AG04450 (cell line): ENCODE data around the gene PKIG. TPM values are rescaled to one million over a fixed set of nuclear protein-coding genes. Genes with fewer than 3 reads are reported as not detected.

Experiments used
- CTCF ChIA-PET: fragments of 300-600, 350-600 bp; formaldehyde crosslinking; extraction: SDS; loops from one replicate; lab custom pipeline; 2022; ENCODE audit warnings: antibody characterized with exemption, inconsistent platforms; lab: Charles Lee
- POLR2A ChIA-PET: fragments of 350-600 bp; formaldehyde crosslinking; extraction: SDS; loops from one replicate; lab custom pipeline; 2021; ENCODE audit warnings: antibody characterized with exemption, inconsistent platforms; lab: Yijun Ruan, JAX
- DNase-seq: peaks from one replicate; pipeline ENCODE4 v3.0.0-alpha.2; 2011; ENCODE audit warnings: low read depth, low spot score
- H3K27ac ChIP-seq: one replicate; pipeline ENCODE4 v1.5.1; 2012; ENCODE audit warnings: low read depth, low read length, control low read depth
- H3K27me3 ChIP-seq: one replicate; pipeline ENCODE4 v1.6.0; 2012; ENCODE audit warnings: low read length; ENCODE audit not compliant: control insufficient read depth, insufficient read depth
- H3K4me3 ChIP-seq: 2 replicates; pipeline ENCODE4 v1.5.1; 2011; ENCODE audit warnings: mild to moderate bottlenecking, low read depth, low read length, control low read depth
- H3K9me3 ChIP-seq: 2 replicates; pipeline ENCODE4 v1.5.1; 2012; ENCODE audit warnings: low read length; ENCODE audit not compliant: control insufficient read depth, insufficient read depth
- polyA plus RNA-seq: library from polyadenylated mRNA; depleted of rRNA; stranded (reverse); fragments of >200 nt; gene quantifications from 2 replicates; pipeline ENCODE4 v1.2.3, GENCODE V29; 2011
- TF ChIP-seq, protein P1 (sequence below): IDR thresholded peaks from 2 replicates; pipeline ENCODE4 v1.5.1; 2011; ENCODE audit warnings: low read depth, low read length, control low read depth, inconsistent platforms

Gene PKIG
- polyA plus RNA-seq, 1 experiment, result 107 TPM

DNA sequence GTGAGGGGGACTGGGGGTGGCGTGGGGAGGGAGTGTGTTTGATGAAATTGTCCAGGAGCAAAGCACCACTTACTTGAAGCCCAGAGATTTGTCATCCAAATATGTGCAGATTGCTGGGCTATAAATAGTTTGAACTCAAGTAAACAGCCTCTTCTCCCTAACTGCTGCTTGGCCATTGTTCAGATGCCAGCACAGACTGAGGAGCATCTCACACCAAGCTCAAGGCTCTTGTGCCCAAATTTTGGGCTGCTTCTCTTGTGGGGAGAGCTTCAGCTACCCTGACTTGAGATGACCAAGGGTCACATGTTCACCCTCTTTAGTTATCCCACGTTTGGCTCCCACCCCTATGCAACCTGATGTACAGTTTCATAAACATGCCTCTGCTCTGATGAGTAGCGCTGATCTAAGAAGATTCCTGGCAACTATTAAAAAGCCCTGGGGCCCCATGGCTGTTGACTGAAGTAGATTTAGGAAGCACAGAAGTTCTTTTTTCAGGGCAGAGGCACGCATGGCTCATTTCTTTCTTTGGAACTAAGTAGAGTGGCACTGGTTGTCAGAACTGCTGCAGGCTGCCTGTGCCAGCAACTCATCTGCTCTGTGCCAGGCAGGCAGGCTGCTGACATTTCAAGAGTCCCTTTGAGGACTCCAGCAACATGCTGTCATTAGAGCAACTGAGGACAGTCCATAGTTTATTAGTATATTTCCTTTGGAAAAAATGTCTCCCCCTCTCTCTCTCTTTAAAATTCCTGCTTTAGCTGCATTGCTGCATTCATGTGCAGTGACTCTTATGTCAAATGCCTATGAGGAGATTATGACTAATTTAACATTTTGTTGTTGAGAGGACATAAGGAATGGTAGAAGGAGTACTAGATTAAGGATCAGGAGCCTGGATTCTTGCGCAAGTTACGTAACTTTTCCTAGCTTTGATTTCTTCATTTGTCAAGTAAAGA is 9.6 kb upstream of the PKIG start:
- CTCF ChIA-PET, result no interaction called here
- peak overlapping the region; percentile 99 for H3K27ac ChIP-seq
- no peaks in the 10 kb centered on the region for H3K27me3 ChIP-seq
- peak; percentile 63 for DNase-seq
- POLR2A ChIA-PET, result interaction anchor here (0.6 to 1.5 kb wide), 3 partner anchors 20 to 704 kb away, joined by 5 to 8 read pairs (median 7); no protein-coding TSS in a partner anchor
- H3K4me3 ChIP-seq, result peak overlapping the region; percentile 42
- peaks cover 4% of the 10 kb centered on the region; the same call in 1 of the 2 replicates for H3K9me3 ChIP-seq
- TF ChIP-seq, protein P1, sequence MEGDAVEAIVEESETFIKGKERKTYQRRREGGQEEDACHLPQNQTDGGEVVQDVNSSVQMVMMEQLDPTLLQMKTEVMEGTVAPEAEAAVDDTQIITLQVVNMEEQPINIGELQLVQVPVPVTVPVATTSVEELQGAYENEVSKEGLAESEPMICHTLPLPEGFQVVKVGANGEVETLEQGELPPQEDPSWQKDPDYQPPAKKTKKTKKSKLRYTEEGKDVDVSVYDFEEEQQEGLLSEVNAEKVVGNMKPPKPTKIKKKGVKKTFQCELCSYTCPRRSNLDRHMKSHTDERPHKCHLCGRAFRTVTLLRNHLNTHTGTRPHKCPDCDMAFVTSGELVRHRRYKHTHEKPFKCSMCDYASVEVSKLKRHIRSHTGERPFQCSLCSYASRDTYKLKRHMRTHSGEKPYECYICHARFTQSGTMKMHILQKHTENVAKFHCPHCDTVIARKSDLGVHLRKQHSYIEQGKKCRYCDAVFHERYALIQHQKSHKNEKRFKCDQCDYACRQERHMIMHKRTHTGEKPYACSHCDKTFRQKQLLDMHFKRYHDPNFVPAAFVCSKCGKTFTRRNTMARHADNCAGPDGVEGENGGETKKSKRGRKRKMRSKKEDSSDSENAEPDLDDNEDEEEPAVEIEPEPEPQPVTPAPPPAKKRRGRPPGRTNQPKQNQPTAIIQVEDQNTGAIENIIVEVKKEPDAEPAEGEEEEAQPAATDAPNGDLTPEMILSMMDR, result no peak

DNA sequence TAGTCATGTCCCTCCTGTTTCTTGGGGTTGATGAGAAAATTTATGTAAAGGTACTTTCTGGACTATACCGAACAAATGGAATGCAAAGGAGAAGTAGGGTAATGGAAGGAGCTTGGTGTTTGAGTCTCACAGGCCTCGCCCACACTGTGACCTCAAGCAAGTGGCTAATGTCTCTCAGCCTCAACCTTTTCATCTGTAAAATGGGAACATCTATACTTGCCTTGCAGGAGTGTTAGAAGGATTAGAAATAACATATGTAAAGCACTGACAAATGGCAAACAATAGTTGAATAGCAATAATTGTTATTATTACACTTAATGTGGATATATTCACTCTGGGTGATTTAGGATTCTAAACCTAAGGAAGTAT is 8.9 kb upstream of the PKIG start:
- peaks cover 4% of the 10 kb centered on the region; the same call in 1 of the 2 replicates for H3K9me3 ChIP-seq
- ChIA-PET CTCF (no interaction called here), POLR2A (interaction anchor here (0.6 to 1.5 kb wide), 3 partner anchors 20 to 704 kb away, joined by 5 to 8 read pairs (median 7); no protein-coding TSS in a partner anchor)
- DNase-seq, result no peak
- TF ChIP-seq, protein P1, result no peak
- peak overlapping the region; percentile 81 for H3K27ac ChIP-seq
- no peak overlapping the region for H3K4me3 ChIP-seq
- no peaks in the 10 kb centered on the region for H3K27me3 ChIP-seq

DNA sequence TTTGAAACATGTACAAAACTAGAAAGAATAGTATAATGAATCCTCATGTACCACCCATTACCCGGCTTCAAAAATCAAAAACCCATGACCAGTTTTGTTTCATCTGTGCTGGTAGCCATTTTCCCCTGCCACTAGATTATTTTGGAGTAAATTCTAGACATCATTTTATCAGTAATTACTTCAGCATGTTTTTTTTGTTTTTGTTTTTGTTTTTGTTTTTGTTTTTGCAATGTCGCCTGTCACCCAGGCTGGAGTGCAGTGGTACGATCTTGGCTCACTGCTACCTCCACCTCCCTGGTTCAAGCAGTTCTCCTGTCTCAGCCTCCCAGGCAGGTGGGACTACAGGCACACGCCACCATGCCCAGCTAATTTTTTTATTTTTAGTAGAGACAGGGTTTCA is 8.0 kb upstream of the PKIG start:
- CTCF ChIA-PET, result no interaction called here
- Histone ChIP-seq H3K27ac (no peak overlapping the region), H3K4me3 (no peak overlapping the region), H3K27me3 (no peaks in the 10 kb centered on the region), H3K9me3 (peaks cover 4% of the 10 kb centered on the region; the same call in 1 of the 2 replicates)
- DNase-seq, result no peak
- TF ChIP-seq, protein P1, result no peak
- POLR2A ChIA-PET, result no interaction called here

DNA sequence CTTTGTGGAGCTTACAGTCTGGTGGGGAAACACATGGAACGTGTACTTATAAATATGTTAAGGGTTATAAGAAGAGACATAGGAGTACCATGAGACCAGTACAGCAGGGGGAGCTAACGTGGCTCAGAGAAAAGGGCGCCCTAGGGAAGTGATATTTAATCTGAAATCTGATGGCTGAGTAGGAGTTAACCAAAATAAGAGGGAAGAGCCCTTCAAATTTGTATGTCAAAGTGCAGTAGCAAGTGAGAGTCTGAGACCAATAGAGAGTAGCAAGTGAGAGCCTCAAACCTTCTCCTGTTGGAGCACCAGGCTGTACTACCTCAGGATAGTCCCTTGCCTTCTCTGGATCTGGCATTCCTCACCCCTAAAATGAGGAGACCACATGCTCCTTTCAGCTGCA is 6.1 kb upstream of the PKIG start:
- Histone ChIP-seq H3K4me3 (no peak overlapping the region), H3K27me3 (no peaks in the 10 kb centered on the region), H3K9me3 (peaks cover 4% of the 10 kb centered on the region; the same call in 1 of the 2 replicates), H3K27ac (peak overlapping the region; percentile 98)
- DNase-seq, result no peak
- ChIA-PET POLR2A (interaction anchor here (0.6 kb wide), 2 partner anchors 34 to 634 kb away, joined by 3 read pairs; no protein-coding TSS in a partner anchor), CTCF (interaction anchor here (0.6 to 1.4 kb wide), 5 partner anchors 12 to 467 kb away, joined by 3 to 4 read pairs (median 3); no protein-coding TSS in a partner anchor)
- TF ChIP-seq, protein P1, result peak; percentile 51
